Activated CD8-positive, alpha-beta memory T cell treated with anti-CD3 and anti-CD28 coated beads for 1 hour (primary cell): Measurements from ENCODE around the gene PANK2.
"Not testable (repeated sequence)": the region's sequence is repeated elsewhere in the genome, so short reads cannot be mapped to it uniquely, and the experiment has no call there.

Experiments used
- DNase-seq, 2 donors: peaks; one replicate each; pipeline ENCODE4 v3.0.0-alpha.2; 2020; ENCODE audit warnings: low read depth in 1 of 2; ENCODE audit errors: extremely low read depth in 1 of 2

The PANK2 gene

GRCh38 chr20:3869839-3870634 lies 19.1 kb upstream of the PANK2 start:
- no peak for DNase-seq

GRCh38 chr20:3871550-3872265 lies 17.5 kb upstream of the PANK2 start:
- no peak for DNase-seq

- DNase-seq, result no peak
Measured at GRCh38 chr20:3873507-3873906, 15.7 kb upstream of the PANK2 start.

GRCh38 chr20:3874194-3874844 lies 14.9 kb upstream of the PANK2 start:
- DNase-seq, result no peak

- DNase-seq, result no peak
Measured at GRCh38 chr20:3875378-3875974, 13.7 kb upstream of the PANK2 start.

- no peak for DNase-seq
Measured at GRCh38 chr20:3876000-3876399, 13.2 kb upstream of the PANK2 start.

- no peak for DNase-seq
Measured at GRCh38 chr20:3876676-3877075, 12.5 kb upstream of the PANK2 start.

GRCh38 chr20:3878921-3879274 lies 10.3 kb upstream of the PANK2 start:
- DNase-seq, result not testable (repeated sequence)

- no peak for DNase-seq
Measured at GRCh38 chr20:3885715-3886114, 3.5 kb upstream of the PANK2 start.

GRCh38 chr20:3887876-3888620 lies 1.1 kb upstream of the PANK2 start:
- no peak for DNase-seq

- DNase-seq, result peak in 1 of 2 donors; percentile 20
Measured at GRCh38 chr20:3889489-3890397, 556 bp downstream of the PANK2 start.

GRCh38 chr20:3890398-3890751 lies 1.2 kb downstream of the PANK2 start:
- no peak for DNase-seq

GRCh38 chr20:3890999-3891929 lies 2.1 kb downstream of the PANK2 start:
- no peak for DNase-seq

- DNase-seq, result no peak
Measured at GRCh38 chr20:3894796-3895195, 5.6 kb downstream of the PANK2 start.

GRCh38 chr20:3896302-3896701 lies 7.1 kb downstream of the PANK2 start:
- DNase-seq, result no peak

GRCh38 chr20:3896853-3897583 lies 7.8 kb downstream of the PANK2 start:
- no peak for DNase-seq

- not testable (repeated sequence) for DNase-seq
Measured at GRCh38 chr20:3898181-3898580, 9.0 kb downstream of the PANK2 start.

- no peak for DNase-seq
Measured at GRCh38 chr20:3898639-3899038, 9.5 kb downstream of the PANK2 start.
